ENCODE measurements around the gene ALKBH6. TPM values are rescaled to one million over a fixed set of nuclear protein-coding genes. Genes with fewer than 3 reads are reported as not detected.

ALKBH6 gene
- total and polyA plus RNA-seq, 2 of the 8 experiments (the other 6 are each of a cell fraction or from before 2014, with no cell fraction given) = 19.2 to 33.3 TPM

- peaks cover 0 to 4% (median 0%) of the 10 kb centered on the region in 4 experiments; a peak in 4 of 7 replicates for H3K27me3 ChIP-seq (replicated peaks in 1 of 4; ENCODE audit: control insufficient read depth in 3 of 4, extremely low read depth in 1 of 4, insufficient read depth in 3 of 4, low read length in 3 of 4)
- no peaks in the 10 kb centered on the region for H3K79me2 ChIP-seq (ENCODE audit: control insufficient read depth in 1 of 2, insufficient read depth in 2 of 2, low read length in 2 of 2)
- no peak overlapping the region for H3K4ac ChIP-seq (replicated peaks; ENCODE audit: insufficient read length, low read depth, low read length)
- H3K56ac ChIP-seq (replicated peaks; ENCODE audit: insufficient read length, low read depth, low read length) = no peak overlapping the region
- no peak for DNase-seq (ENCODE audit: low read depth in 1 of 2, low spot score in 2 of 2)
- H3K4me2 ChIP-seq (ENCODE audit: insufficient read depth in 1 of 2, low read depth in 2 of 2, low read length in 2 of 2) = no peak overlapping the region
- H2BK5ac ChIP-seq (ENCODE audit: low read depth, low read length) = no peak overlapping the region
- peaks cover 0 to 11% (median 4%) of the 10 kb centered on the region in 4 experiments; a peak in 6 of 7 replicates for H3K4me1 ChIP-seq (replicated peaks in 1 of 4; ENCODE audit: control insufficient read depth in 3 of 4, insufficient read depth in 4 of 4, low read length in 3 of 4)
- POLR2A ChIA-PET (ENCODE audit: partially characterized antibody) = interaction anchor here (1.0 to 1.6 kb wide), 3 partner anchors 14 to 23 kb away, joined by 3 to 5 read pairs (median 3); partner anchors contain the start of genes ALKBH6 and THAP8
- H3K79me1 ChIP-seq (ENCODE audit: low read depth, low read length) = no peaks in the 10 kb centered on the region
- H3K9ac ChIP-seq (replicated peaks in 1 of 4; ENCODE audit: extremely low read depth in 1 of 4, low read depth in 3 of 4, low read length in 3 of 4) = no peak overlapping the region
- no peak overlapping the region for H4K5ac ChIP-seq (ENCODE audit: insufficient read length, low read depth, low read length)
- WGBS, 2 experiments (ENCODE audit: extremely low coverage in 1 of 2, insufficient coverage in 1 of 2, insufficient read length in 1 of 2, insufficient replicate concordance in 2 of 2, low coverage in 1 of 2, low lambda C conversion rate in 2 of 2, missing lambda C conversion rate in 1 of 2) = 94% methylated on average over 6 of the region's 8 CpGs; no CpG with 5 or more reads in 1 of the 2 experiments
- peaks cover 0 to 8% of the 10 kb centered on the region in 2 experiments for H4K20me1 ChIP-seq (replicated peaks in 1 of 2; ENCODE audit: control insufficient read depth in 1 of 2, insufficient read depth in 2 of 2, low read length in 2 of 2)
- no peak overlapping the region for H2BK120ac ChIP-seq (replicated peaks; ENCODE audit: low read depth, low read length)
- no peak overlapping the region for H2BK20ac ChIP-seq (ENCODE audit: low read length)
- H4K91ac ChIP-seq (replicated peaks; ENCODE audit: insufficient read length, low read length) = no peak overlapping the region
- no peak overlapping the region for H2AK5ac ChIP-seq (ENCODE audit: low read depth, low read length)
- no peak overlapping the region for H3K27ac ChIP-seq (ENCODE audit: low read depth, low read length)
- H3K9me3 ChIP-seq (ENCODE audit: insufficient read depth in 2 of 2, low read depth in 1 of 2, low read length in 1 of 2) = no peaks in the 10 kb centered on the region
- no peak for FAIRE-seq
- H2BK15ac ChIP-seq (ENCODE audit: low read length) = no peak overlapping the region
- H4K8ac ChIP-seq (ENCODE audit: extremely low read depth, insufficient read depth, low read length) = no peak overlapping the region
- peaks cover 3% of the 10 kb centered on the region; the same call in 1 of the 2 replicates for H3K23me2 ChIP-seq (ENCODE audit: low read depth, low read length)
- peaks cover 0 to 9% (median 3%) of the 10 kb centered on the region in 4 experiments; a peak in 3 of 8 replicates for H3K36me3 ChIP-seq (ENCODE audit: control insufficient read depth in 2 of 4, insufficient read depth in 4 of 4, low read length in 3 of 4)
- no peak overlapping the region for H3K14ac ChIP-seq (ENCODE audit: insufficient read length)
- H3K18ac ChIP-seq (ENCODE audit: extremely low read depth, low read length) = no peak overlapping the region
- H2BK12ac ChIP-seq (ENCODE audit: low read depth, low read length) = no peak overlapping the region
- no peak overlapping the region for H3K23ac ChIP-seq (ENCODE audit: insufficient read length)
- H3K4me3 ChIP-seq (ENCODE audit: extremely low read depth in 1 of 4, insufficient read depth in 2 of 4, low read depth in 3 of 4, low read length in 4 of 4) = no peak overlapping the region
- CTCF ChIA-PET (ENCODE audit: partially characterized antibody) = interaction anchor here (0.9 to 2.3 kb wide), 5 partner anchors 11 to 167 kb away, joined by 3 to 14 read pairs (median 4); partner anchors contain the start of gene THAP8
- H2AFZ ChIP-seq (ENCODE audit: low read length) = no peak overlapping the region
- peak in 2 of 3 experiments; percentile 7 to 31; a peak in 1 of 4 replicates for TF ChIP-seq CTCF (IDR thresholded peaks at IDR 0.05; ENCODE audit: control extremely low read depth in 1 of 3, insufficient read depth in 1 of 3, low read depth in 1 of 3, low read length in 3 of 3)
- TF ChIP-seq CEBPB (IDR thresholded peaks at IDR 0.05; ENCODE audit: low read depth, low read length) = no peak
- TF ChIP-seq, protein P1, sequence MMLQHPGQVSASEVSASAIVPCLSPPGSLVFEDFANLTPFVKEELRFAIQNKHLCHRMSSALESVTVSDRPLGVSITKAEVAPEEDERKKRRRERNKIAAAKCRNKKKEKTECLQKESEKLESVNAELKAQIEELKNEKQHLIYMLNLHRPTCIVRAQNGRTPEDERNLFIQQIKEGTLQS (IDR thresholded peaks at IDR 0.05; ENCODE audit: insufficient read depth, low read depth, low read length) = no peak
- no peak for TF ChIP-seq POLR2A (IDR thresholded peaks at IDR 0.05; ENCODE audit: control extremely low read depth in 1 of 2, low read depth in 2 of 2, low read length in 2 of 2)
- TF ChIP-seq RAD21 (IDR thresholded peaks at IDR 0.05 in 1 of 2, conservative IDR thresholded peaks at IDR 0.05 in 1 of 2; ENCODE audit: low read depth in 2 of 2, low read length in 2 of 2) = peak in 1 of 2 experiments; percentile 30; a peak in 1 of 4 replicates
- TF ChIP-seq CTBP2 (IDR thresholded peaks at IDR 0.05; ENCODE audit: borderline replicate concordance, insufficient read depth, insufficient read length, low read length) = no peak
- peak; percentile 39; the same call in 1 of the 2 replicates for TF ChIP-seq KDM1A (IDR thresholded peaks at IDR 0.05; ENCODE audit: borderline replicate concordance, low read length)
Measured at GRCh38 chr19:36030264-36031148, 16.5 kb upstream of the ALKBH6 start.
